K562 (cell line): ENCODE measurements around the gene SPINK8. TPM values are rescaled to one million over a fixed set of nuclear protein-coding genes. Genes with fewer than 3 reads are reported as not detected.

ENCODE experiments used
- ATAC-seq: fragments of 200-7000 bp; cut with Tn5 transposase; 3 replicates; pipeline ENCODE4 v1.9.1; 2020; ENCODE audit warnings: moderate library complexity
- BruUV-seq: library from RNA; stranded (reverse); fragments of 400-500 nt; replicated peaks from 2 replicates; lab custom pipeline; 2021; lab: Mats Ljungman, UMichigan
- CTCF ChIA-PET: fragments of 300-600 bp; formaldehyde crosslinking; extraction: SDS; loops from one replicate; lab custom pipeline; 2021; ENCODE audit warnings: low intra/inter-chr PET ratio; lab: Yijun Ruan, JAX
- POLR2A ChIA-PET: fragments of 300-600, 350-650 bp; sonication (Branson Sonifier 250); formaldehyde crosslinking; extraction: SDS; loops from one replicate; lab custom pipeline; 2021; ENCODE audit warnings: antibody characterized with exemption, inconsistent platforms; lab: Yijun Ruan, JAX
- DNase-seq, 4 experiments: peaks; one replicate each; pipeline versions ENCODE4 v3.0.0 to v3.0.0-alpha.2; 2011 to 2018; ENCODE audit warnings: low spot score in 3 of 4, mixed read lengths in 3 of 4; ENCODE audit errors: extremely low read depth in 1 of 4
- FAIRE-seq: peaks from 2 replicates; lab custom pipeline; 2011; peaks lifted over from hg19 to GRCh38; lab: Jason Lieb, UNC
- H2AFZ ChIP-seq: 2 replicates; pipeline ENCODE4 v1.6.0; 2011; ENCODE audit warnings: low read depth, low read length, control low read depth, inconsistent platforms
- H3K27ac ChIP-seq: fragments of 200-600 bp; 3 replicates; pipeline ENCODE4 v1.8.0; 2011; ENCODE audit warnings: low read depth, mild to moderate bottlenecking, control low read depth, inconsistent platforms, low read length, moderate library complexity, mixed read lengths; ENCODE audit errors: extremely low read depth
- H3K27me3 ChIP-seq, 2 experiments: fragments of 300-600 bp in 1 of 2; 2 replicates in 1 of 2; 3 replicates in 1 of 2; pipeline versions ENCODE4 v1.6.0 to v1.8.0; 2011; ENCODE audit warnings: inconsistent platforms in 2 of 2, low read length in 2 of 2, mild to moderate bottlenecking in 1 of 2, mixed read lengths in 1 of 2, moderate library complexity in 1 of 2; ENCODE audit not compliant: control insufficient read depth in 2 of 2, insufficient read depth in 2 of 2
- H3K36me3 ChIP-seq: fragments of 300-600 bp; 3 replicates; pipeline ENCODE4 v1.8.0; 2011; ENCODE audit warnings: mild to moderate bottlenecking, low read length, inconsistent platforms; ENCODE audit not compliant: control insufficient read depth, insufficient read depth
- H3K4me1 ChIP-seq, 2 experiments: fragments of 200-600 bp in 1 of 2; replicated peaks in 1 of 2; 2 replicates in 1 of 2; 3 replicates in 1 of 2; pipeline versions ENCODE4 v1.5.1 to v1.8.0; 2011; ENCODE audit warnings: inconsistent platforms in 2 of 2, low read length in 2 of 2, mild to moderate bottlenecking in 1 of 2, mixed read lengths in 1 of 2, moderate library complexity in 1 of 2; ENCODE audit not compliant: control insufficient read depth in 2 of 2, insufficient read depth in 2 of 2
- H3K4me2 ChIP-seq: 2 replicates; pipeline ENCODE4 v1.6.1; 2011; ENCODE audit warnings: low read length, control low read depth, inconsistent platforms, mixed read lengths; ENCODE audit not compliant: insufficient read depth
- H3K4me3 ChIP-seq: fragments of 200-600 bp; sonication (generic), shearing (Covaris generic); 2 replicates; pipeline ENCODE4 v1.5.1; 2016; ENCODE audit warnings: control low read depth, inconsistent platforms
- H3K79me2 ChIP-seq: fragments of 200-600 bp; 3 replicates; pipeline ENCODE4 v1.8.0; 2011; ENCODE audit warnings: low read length, inconsistent platforms; ENCODE audit not compliant: control insufficient read depth, insufficient read depth
- H3K9ac ChIP-seq, 2 experiments: 2 replicates each; pipeline versions ENCODE4 v1.6.0 to v1.6.1; 2011; ENCODE audit warnings: low read depth in 2 of 2, low read length in 2 of 2, control low read depth in 1 of 2, inconsistent platforms in 1 of 2, mild to moderate bottlenecking in 1 of 2, mixed read lengths in 1 of 2; ENCODE audit not compliant: insufficient read depth in 1 of 2
- H3K9me1 ChIP-seq: one replicate; pipeline ENCODE4 v1.6.0; 2011; ENCODE audit warnings: inconsistent platforms, mild to moderate bottlenecking, low read length, moderate library complexity; ENCODE audit not compliant: control insufficient read depth, insufficient read depth
- H3K9me3 ChIP-seq: replicated peaks from 2 replicates; pipeline ENCODE4 v1.5.1; 2011; ENCODE audit warnings: low read depth, low read length, inconsistent platforms; ENCODE audit not compliant: control insufficient read depth, insufficient read depth
- H4K20me1 ChIP-seq: replicated peaks from 2 replicates; pipeline ENCODE4 v1.6.1; 2011; ENCODE audit warnings: low read length, inconsistent platforms, mixed read lengths; ENCODE audit not compliant: control insufficient read depth, insufficient read depth
- ARHGAP35 ChIP-seq: fragments of 450-650 bp; IDR thresholded peaks from 2 replicates; pipeline ENCODE4 v1.6.1; 2018; ENCODE audit not compliant: partially characterized antibody
- DDX20 ChIP-seq: fragments of 450-650 bp; IDR thresholded peaks from 2 replicates; pipeline ENCODE4 v1.6.1; 2016; ENCODE audit warnings: missing genetic modification characterization, low read depth, mild to moderate bottlenecking, missing compliant biosample characterization, moderate library complexity
- ESRRA ChIP-seq: fragments of 450-650 bp; IDR thresholded peaks from 2 replicates; pipeline ENCODE4 v1.6.1; 2014; ENCODE audit warnings: low read depth, mild to moderate bottlenecking, moderate library complexity, borderline replicate concordance
- ETS2 ChIP-seq: IDR thresholded peaks from 2 replicates; pipeline ENCODE4 v1.6.1; 2016; ENCODE audit warnings: borderline replicate concordance, missing genetic modification characterization, mild to moderate bottlenecking, moderate library complexity, missing compliant biosample characterization; ENCODE audit not compliant: poor library complexity, severe bottlenecking
- ILF3 ChIP-seq: fragments of 450-650 bp; IDR thresholded peaks from 2 replicates; pipeline ENCODE4 v1.6.1; 2018; ENCODE audit warnings: antibody characterized with exemption, mild to moderate bottlenecking, moderate library complexity, borderline replicate concordance
- NFYB ChIP-seq: IDR thresholded peaks from 2 replicates; pipeline ENCODE4 v1.6.1; 2011; ENCODE audit warnings: mild to moderate bottlenecking, moderate library complexity; ENCODE audit not compliant: insufficient read length; ENCODE audit errors: extremely low read depth
- PRPF4 ChIP-seq: fragments of 200-400 bp; formaldehyde crosslinking; IDR thresholded peaks from one replicate; pipeline ENCODE4 v1.6.1; 2017; ENCODE audit warnings: low read length, low read depth, mild to moderate bottlenecking; ENCODE audit not compliant: insufficient read depth, poor library complexity, severe bottlenecking
- SAFB2 ChIP-seq: fragments of 200-400 bp; formaldehyde crosslinking; IDR thresholded peaks from 2 replicates; pipeline ENCODE4 v1.6.1; 2018; ENCODE audit warnings: borderline replicate concordance, low read length, low read depth, moderate library complexity; ENCODE audit not compliant: severe bottlenecking
- SREBF1 ChIP-seq: fragments of 150-350 bp; IDR thresholded peaks from 2 replicates; pipeline ENCODE4 v1.6.1; 2014; ENCODE audit warnings: antibody characterized with exemption, low read depth, low read length, borderline replicate concordance
- TAF1 ChIP-seq: IDR thresholded peaks from 2 replicates; pipeline ENCODE4 v1.6.1; 2011; ENCODE audit warnings: mild to moderate bottlenecking, low read length, moderate library complexity; ENCODE audit not compliant: insufficient read depth, control insufficient read depth, severe bottlenecking; ENCODE audit errors: extremely low read depth
- TAF9B ChIP-seq: fragments of 450-650 bp; IDR thresholded peaks from 2 replicates; pipeline ENCODE4 v1.6.1; 2018; ENCODE audit warnings: mild to moderate bottlenecking; ENCODE audit not compliant: partially characterized antibody
- ZC3H8 ChIP-seq: fragments of 450-650 bp; IDR thresholded peaks from 2 replicates; pipeline ENCODE4 v1.6.1; 2017
- ZNF282 ChIP-seq: sonication (generic); formaldehyde crosslinking; IDR thresholded peaks from 2 replicates; pipeline ENCODE4 v1.8.1; 2023; ENCODE audit warnings: missing genetic modification reagents
- ZNF589 ChIP-seq: fragments of 200-800 bp; sonication (Bioruptor generic); IDR thresholded peaks from 2 replicates; pipeline ENCODE4 v1.6.1; 2016; ENCODE audit warnings: low read depth, missing genetic modification characterization, missing compliant biosample characterization
- in situ Hi-C: fragments of 300-500 bp; cut with MboI; formaldehyde crosslinking; loops from 4 replicates; pipeline ENCODE4 v1.15.0; 2018; ENCODE audit warnings: inconsistent platforms, mixed read lengths
- intact Hi-C: fragments of 100-400 bp; cut with micrococcal nuclease; formaldehyde crosslinking; loops from 2 replicates; pipeline ENCODE4 v1.14.2; 2022
- polyA plus RNA-seq, 8 experiments: library from polyadenylated mRNA; depleted of rRNA in 4 of 8; stranded (reverse) in 5 of 8; unstranded in 3 of 8; fragments of >200 nt; fragmentation: Nextera tagmentation in 2 of 8; fragmentation: Illumina TruSeq in 1 of 8; extraction: Ambion mirVana in 2 of 8; extraction: Trizol in 1 of 8; gene quantifications; 2 replicates each; pipeline versions ENCODE4 v1.2.1 to v1.2.3, GENCODE V29; 2011 to 2014; ENCODE audit warnings: inconsistent platforms in 1 of 8, missing spikeins in 1 of 8
- total RNA-seq, 7 experiments: library from RNA; depleted of rRNA in 6 of 7; stranded (reverse); fragments of >200 nt in 6 of 7; fragmentation: Illumina TruSeq in 2 of 7; extraction: Trizol in 2 of 7; gene quantifications; 2 replicates each; pipeline versions ENCODE4 v1.2.1 to v1.2.3, GENCODE V29; 2011 to 2021; ENCODE audit warnings: low replicate concordance in 1 of 7
- TF ChIP-seq, protein P1 (sequence below): IDR thresholded peaks from 3 replicates; pipeline ENCODE4 v1.6.1; 2011; ENCODE audit warnings: borderline replicate concordance, mild to moderate bottlenecking, moderate library complexity; ENCODE audit not compliant: insufficient read length; ENCODE audit errors: extremely low read depth

Gene SPINK8
- total and polyA plus RNA-seq, 9 of the 15 experiments (the other 6 are each of a cell fraction or from before 2014, with no cell fraction given): not detected

DNA sequence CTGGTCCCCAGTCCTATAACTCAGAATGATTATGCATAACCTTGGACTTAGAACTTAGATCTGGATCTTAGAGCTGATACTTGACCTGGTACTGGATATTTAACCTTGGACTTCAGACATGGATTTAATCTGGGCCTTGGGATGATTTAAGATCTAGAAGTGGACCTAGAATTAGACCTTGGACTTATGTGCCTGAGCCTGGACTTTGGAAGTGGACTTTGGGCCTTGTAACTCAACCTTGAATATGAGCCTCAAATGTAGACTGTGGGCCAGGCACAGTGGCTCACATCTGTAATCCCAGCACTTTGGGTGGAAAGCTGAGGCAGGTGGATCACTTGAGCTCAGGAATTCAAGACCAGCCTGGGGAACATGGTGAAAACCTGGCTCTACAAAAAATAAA lies 46.4 kb downstream of the SPINK8 start:
- no TSS peak for BruUV-seq

More for the DNA sequence above, 46.4 kb downstream of the SPINK8 start:
- H3K79me2 ChIP-seq: no peaks in the 10 kb centered on the region
- ChIA-PET CTCF (no interaction called here), POLR2A (no interaction called here)
- H3K36me3 ChIP-seq: 0 out of 3 replicates have a peak, but pooled peaks cover under 1% of the 10 kb centered on the region
- ATAC-seq (no peak), FAIRE-seq (no peak), DNase-seq (no peak)
- no peaks in the 10 kb centered on the region for H4K20me1 ChIP-seq
- H2AFZ ChIP-seq: no peak overlapping the region
- no peaks in the 10 kb centered on the region for H3K4me1 ChIP-seq
- in situ Hi-C loops: no loop called here
- H3K9me3 ChIP-seq: no peaks in the 10 kb centered on the region
- no peak overlapping the region for H3K4me3 ChIP-seq
- no peak overlapping the region for H3K27ac ChIP-seq
- intact Hi-C loops: no loop called here
- H3K9ac ChIP-seq: no peak overlapping the region
- no peak overlapping the region for H3K4me2 ChIP-seq
- TF ChIP-seq ZNF589 (CRISPR knock-in tag) (no peak), SAFB2 (no peak), SREBF1 (no peak), DDX20 (no peak), ZNF282 (CRISPR knock-in tag) (no peak), ETS2 (tag) (no peak), NFYB (no peak), TAF1 (no peak), ZC3H8 (no peak), ARHGAP35 (no peak), TAF9B (no peak), ILF3 (no peak), PRPF4 (no peak), ESRRA (no peak)
- TF ChIP-seq, protein P1, sequence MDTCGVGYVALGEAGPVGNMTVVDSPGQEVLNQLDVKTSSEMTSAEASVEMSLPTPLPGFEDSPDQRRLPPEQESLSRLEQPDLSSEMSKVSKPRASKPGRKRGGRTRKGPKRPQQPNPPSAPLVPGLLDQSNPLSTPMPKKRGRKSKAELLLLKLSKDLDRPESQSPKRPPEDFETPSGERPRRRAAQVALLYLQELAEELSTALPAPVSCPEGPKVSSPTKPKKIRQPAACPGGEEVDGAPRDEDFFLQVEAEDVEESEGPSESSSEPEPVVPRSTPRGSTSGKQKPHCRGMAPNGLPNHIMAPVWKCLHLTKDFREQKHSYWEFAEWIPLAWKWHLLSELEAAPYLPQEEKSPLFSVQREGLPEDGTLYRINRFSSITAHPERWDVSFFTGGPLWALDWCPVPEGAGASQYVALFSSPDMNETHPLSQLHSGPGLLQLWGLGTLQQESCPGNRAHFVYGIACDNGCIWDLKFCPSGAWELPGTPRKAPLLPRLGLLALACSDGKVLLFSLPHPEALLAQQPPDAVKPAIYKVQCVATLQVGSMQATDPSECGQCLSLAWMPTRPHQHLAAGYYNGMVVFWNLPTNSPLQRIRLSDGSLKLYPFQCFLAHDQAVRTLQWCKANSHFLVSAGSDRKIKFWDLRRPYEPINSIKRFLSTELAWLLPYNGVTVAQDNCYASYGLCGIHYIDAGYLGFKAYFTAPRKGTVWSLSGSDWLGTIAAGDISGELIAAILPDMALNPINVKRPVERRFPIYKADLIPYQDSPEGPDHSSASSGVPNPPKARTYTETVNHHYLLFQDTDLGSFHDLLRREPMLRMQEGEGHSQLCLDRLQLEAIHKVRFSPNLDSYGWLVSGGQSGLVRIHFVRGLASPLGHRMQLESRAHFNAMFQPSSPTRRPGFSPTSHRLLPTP: no peak
- no peaks in the 10 kb centered on the region for H3K27me3 ChIP-seq
- H3K9me1 ChIP-seq: no peaks in the 10 kb centered on the region
